LNCAP (cell line): ENCODE data around the gene NRF1.

Experiments
- TF ChIP-seq, protein P1 (sequence below): fragments of 450-650 bp; IDR thresholded peaks from 2 replicates; pipeline ENCODE4 v1.5.1; 2017; ENCODE audit warnings: mild to moderate bottlenecking

The NRF1 gene

DNA sequence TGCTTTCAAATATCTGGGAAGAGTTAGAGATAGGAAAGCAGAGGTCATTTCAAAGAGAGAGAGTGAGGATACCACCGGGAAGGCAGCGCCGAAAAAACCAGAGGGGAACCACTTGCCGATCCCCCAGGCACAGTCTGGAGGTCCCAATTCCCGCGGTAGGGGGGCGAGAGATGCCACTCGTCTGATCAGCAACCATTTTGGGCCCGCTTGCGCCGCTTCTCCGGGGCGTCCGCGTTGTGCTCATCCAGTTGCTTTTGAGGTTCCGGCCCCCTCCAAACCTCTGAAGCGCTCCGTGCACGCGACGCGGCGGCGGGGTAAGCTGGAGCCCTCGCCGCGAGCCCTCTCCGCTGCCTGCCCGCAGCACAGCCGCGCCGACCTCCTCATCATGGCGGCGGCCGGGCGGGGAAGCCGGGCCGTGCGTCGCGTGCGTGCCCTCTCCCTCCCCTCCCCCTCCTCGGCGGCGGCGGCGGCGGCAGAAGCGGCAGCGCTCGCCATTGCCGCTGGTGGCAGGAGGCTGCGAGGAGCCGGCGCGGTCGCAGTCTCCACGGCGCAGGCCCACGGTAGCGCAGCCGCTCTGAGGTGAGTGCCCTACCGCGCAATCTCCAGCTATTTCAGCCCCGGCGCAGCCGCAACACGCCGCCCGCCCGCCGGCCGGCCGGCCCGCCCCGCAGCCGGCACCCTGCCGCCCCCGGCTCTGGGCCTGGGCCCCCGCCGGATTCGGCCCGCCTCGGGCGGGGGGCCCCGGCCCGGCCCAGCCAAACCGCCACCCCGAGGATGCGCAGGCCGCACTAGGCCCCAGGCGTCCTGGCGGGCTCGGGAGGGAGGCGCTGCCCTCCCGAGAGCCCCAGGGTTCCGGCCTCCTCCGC, at the start of gene NRF1:
Gene NRF1, plus strand, starts transcription at position 475 of the 866 bp plus-strand sequence. CDS start 45,632 bp downstream, outside the sequence.
- TF ChIP-seq, protein P1, sequence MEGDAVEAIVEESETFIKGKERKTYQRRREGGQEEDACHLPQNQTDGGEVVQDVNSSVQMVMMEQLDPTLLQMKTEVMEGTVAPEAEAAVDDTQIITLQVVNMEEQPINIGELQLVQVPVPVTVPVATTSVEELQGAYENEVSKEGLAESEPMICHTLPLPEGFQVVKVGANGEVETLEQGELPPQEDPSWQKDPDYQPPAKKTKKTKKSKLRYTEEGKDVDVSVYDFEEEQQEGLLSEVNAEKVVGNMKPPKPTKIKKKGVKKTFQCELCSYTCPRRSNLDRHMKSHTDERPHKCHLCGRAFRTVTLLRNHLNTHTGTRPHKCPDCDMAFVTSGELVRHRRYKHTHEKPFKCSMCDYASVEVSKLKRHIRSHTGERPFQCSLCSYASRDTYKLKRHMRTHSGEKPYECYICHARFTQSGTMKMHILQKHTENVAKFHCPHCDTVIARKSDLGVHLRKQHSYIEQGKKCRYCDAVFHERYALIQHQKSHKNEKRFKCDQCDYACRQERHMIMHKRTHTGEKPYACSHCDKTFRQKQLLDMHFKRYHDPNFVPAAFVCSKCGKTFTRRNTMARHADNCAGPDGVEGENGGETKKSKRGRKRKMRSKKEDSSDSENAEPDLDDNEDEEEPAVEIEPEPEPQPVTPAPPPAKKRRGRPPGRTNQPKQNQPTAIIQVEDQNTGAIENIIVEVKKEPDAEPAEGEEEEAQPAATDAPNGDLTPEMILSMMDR = no peak

DNA sequence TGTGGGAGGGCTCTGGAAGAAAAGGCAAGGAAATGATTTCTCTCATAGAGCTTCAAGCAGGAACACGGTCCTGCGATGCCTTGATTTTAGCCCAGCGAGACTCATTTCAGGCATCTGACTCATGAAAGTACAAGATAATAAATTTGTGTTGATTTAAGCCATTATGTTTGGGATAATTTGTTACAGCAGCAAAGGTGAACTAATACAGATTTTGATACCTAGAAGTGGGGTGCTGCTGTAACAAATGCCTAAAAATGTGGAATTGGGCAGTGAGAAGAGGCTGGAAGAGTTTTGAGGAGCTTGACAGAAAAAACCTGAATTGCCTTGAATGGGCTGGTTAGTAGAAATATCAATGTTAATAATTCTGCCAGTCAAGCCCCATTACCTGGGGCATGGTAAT, 44.1 kb upstream of the NRF1 start:
- TF ChIP-seq, protein P1 = no peak

DNA sequence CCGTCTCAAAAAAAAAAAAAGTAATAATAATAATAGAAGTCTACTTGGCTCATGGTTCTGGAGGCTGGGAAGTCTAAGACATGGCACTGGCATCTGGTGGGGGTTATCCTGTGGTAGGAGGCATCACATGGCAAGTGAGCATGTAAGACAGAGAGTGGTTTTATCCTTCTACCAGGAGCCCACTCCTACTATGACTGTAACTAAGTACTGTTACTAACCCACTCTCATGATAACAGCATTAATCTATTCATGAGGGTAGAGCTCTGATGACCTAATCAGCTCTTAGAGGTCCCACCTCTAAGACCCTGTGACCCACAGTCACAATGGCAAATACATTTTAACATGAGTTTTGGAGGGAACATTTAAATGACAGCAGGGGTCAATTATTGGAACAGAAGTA, 43.3 kb upstream of the NRF1 start:
- TF ChIP-seq, protein P1 = no peak

DNA sequence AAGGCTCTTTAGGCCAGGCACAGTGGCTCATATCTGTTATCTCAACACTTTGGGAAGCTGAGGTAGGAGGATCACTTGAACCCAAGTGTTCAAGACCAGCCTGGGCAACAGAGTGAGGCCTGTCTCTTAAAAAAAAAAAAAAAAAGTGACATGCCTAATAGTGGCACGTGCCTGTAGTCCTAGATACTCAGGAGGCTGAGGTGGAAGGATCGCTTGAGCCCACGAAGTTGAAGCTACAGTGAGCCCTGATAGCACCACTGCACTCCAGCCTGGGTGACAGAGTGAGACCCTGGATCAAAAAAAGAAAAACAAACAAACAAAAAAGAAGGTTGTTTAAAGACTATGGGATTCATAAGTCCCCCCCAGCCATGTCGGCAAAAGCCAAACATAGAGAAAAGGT, 42.2 kb upstream of the NRF1 start:
- TF ChIP-seq, protein P1 = no peak

DNA sequence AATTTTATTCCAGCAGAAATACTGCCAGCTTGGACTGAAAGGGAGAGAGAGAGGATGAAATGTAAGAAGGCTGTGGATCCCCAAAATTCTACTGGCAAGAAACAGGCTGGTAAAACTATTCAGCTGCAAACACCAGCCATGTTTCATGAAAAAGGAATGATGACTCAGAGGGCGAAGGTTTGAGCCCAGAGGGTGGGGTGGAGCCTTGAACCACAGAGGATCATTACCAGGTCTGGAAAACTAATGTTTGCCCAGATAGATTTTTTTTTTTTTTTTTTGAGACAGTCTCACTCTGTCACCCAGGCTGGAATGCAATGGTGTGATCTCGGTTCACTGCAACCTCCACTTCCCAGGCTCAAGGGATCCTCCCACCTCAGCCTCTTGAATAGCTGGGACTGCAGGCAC, 41.7 kb upstream of the NRF1 start:
- TF ChIP-seq, protein P1 = no peak

DNA sequence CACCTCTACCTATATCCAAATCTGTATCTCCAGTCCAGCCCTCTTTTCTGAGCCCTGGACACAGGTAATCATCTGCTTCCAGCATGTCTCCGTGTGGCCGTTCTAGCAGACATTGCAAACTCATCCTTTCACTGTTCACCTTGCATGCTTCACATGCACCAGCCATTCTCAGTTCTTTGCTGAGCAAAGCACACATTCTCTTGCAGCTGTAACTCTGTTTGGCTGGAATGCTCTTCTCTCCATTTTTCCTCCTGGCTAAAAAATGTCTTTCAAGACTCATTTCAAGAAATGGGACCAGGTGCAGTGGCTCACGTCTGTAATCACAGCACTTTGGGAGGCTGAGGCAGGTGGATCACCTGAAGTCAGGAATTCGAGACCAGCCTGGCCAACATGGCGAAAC, 40.3 kb upstream of the NRF1 start:
- TF ChIP-seq, protein P1 = no peak

DNA sequence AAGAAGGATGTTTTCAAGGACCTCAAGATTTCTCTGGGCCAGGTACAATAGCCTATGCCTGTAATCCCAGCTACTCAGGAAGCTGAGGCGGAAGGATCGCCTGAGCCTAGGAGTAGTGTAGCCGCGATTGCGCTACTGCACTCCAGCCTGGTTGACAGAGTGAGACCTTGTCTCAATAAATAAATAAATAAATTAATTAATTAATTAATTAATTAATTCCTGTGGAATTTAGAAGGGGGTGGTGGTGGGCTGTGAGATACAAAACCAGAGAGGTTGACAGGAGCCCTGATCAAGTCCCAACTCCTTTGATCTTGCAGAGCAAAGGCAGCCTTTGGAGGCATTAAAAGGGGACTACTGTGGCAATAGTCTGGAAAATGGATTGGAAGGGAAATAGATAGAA, 39.3 kb upstream of the NRF1 start:
- TF ChIP-seq, protein P1 = no peak
